HG03460 (cell line): ENCODE data around the gene LIMS1.
"Not testable (repeated sequence)": the region's sequence is repeated elsewhere in the genome, so short reads cannot be mapped to it uniquely, and the experiment has no call there.

Experiments
- ATAC-seq: cut with Tn5 transposase; IDR thresholded peaks from one replicate; pipeline ENCODE4 v1.9.1; 2021; ENCODE audit not compliant: unreplicated experiment

The LIMS1 gene

DNA sequence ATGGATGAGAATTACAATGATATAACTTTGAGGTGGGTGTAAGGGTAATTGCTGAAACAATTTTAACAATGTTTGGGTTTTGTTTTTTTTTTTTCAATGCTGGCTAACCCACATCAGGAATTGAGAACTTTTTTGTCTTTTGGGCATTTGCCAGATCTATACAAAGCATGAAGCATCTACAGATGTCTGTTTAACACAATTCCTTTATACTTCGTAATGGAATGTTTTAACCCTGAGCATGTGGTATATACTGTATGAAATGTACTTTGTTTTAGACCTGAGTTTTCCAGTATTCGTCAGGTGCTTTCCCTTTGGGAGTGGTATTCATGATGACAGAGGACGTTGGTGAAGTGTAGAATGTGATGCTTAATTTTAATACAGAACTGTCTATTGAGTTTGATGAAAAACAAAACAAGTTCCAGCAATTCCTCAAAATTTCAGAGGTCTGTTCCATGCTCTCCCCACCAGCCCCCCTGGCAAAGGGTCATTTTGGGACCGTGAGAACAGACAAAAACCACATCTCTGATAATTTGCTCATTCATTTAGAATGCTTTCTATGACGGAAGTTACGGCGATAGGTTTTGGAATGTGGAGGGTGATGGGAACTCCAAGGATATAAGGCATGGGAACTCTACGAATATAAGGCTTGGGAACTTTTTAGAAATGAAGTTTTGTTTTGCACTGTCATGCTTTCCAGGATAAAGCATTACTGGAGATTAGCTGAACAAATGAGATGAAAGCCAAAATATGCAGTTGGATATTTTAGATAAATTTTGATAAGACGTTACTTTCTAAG lies 14.1 kb downstream of the LIMS1 start:
- no peak for ATAC-seq

- ATAC-seq, result no peak
These were observed 18.3 kb downstream of the LIMS1 start for GRCh38 chr2:108552566-108552965.

GRCh38 chr2:108553209-108553919 lies 19.1 kb downstream of the LIMS1 start:
- ATAC-seq, result no peak

GRCh38 chr2:108554528-108554927 lies 20.3 kb downstream of the LIMS1 start:
- ATAC-seq, result no peak

- no peak for ATAC-seq
These were observed 21.3 kb downstream of the LIMS1 start for GRCh38 chr2:108555572-108555971.

GRCh38 chr2:108556581-108556980 lies 22.3 kb downstream of the LIMS1 start:
- ATAC-seq, result not testable (repeated sequence)

DNA sequence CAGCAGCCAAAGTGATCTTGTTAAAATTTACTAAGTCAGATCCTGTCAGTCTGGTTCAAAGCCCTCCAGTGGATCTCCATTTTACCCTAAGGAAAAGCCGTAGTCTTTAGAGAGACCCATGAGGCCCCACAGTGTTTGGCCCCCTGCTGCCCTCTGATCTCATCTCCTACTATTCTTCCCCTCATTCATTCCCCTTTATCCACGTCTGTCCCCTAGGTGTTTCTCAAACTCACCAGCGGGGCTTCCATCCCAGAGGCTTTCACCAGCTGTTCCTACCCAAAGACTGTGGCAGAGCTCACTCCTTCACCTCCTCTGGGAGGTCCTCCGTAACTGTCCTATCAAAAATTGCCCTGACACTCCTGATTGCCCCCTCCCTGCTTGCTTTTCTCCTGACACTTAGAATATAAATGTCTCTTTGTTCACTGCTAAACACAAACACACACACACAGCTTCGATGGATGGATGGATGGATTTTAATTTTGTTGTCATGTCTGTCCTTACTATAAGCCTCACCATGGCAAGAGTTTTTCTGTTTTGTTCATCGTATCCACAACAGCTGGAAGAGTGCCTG lies 26.1 kb downstream of the LIMS1 start:
- ATAC-seq, result no peak

DNA sequence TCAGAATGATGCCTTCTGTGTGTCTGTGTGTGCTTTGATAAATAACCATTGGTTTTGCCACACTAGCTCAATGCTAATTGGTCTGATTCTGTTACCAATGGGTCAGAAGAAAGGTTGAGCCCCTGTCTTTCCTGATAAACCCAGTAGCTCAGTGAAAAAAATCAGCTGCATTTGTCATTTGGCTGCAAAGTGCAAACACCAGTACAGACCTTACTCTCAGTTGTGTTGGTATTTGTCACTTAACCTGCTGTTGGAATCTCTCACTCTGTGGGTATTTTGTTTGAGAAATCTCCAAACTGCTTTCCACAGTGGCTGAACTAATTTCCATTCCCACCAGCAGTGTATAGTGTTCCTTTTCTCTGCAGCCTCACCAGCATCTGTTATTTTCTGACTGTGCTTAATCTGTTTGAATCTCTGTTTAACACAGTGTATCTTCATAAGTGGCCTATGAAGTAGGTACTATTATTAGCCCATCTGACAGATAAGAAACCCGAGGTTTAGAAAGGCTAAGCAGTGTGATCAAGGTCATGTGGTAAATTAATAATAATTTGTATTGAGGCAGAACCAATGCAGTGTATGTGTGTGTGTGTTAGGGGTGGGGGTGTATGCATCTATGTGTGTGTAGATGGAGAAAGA lies 26.7 kb downstream of the LIMS1 start:
- no peak for ATAC-seq

GRCh38 chr2:108562274-108562673 lies 28.0 kb downstream of the LIMS1 start:
- ATAC-seq, result no peak

DNA sequence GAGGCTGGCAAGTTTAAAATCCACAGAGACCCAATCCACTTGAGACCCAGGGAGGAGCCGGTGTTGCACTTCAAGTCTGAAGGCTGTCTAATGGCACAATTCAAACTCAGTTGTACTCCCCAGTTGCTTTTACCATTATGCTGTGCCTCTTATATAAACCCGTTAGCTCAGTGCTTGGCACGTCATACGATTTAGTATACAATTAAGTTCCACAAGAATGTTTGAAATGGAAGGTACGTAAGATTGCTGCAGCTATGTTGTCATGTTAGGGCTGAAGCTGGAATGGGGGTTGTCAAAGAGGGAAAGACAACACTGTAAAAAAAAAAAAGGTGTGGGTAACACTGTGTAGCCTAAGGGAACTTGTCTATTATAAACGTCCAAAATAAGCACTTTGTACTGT lies 30.2 kb downstream of the LIMS1 start:
- no peak for ATAC-seq

DNA sequence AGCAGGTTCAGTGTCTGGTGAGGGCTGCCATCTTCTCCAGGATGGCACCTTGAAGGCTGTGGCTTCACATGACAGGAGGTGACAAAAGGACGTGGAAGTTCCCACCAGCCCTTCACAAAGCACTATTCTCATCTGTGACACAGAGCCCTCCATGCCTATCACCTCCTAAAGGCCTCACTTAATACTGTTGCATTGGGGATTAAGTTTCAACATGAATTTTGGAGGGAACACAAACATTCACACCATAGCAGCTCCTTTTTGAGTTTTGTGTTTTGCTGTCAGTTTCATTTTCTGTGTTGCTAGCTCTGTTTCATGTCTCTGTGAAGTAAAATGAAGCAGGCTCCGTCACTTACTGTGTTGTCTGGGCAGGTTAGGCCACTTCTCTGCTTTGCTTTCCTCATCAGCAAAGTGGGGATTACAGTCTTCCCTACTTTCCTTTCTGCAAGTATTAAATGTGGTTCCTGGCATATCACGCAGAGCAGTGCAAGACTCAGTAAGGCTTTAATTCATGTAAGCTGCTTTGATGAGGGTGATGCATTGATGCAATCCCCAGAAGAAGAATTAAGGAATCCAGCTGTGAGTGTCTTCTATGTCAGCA lies 31.6 kb downstream of the LIMS1 start:
- peak; percentile 63 for ATAC-seq

- no peak for ATAC-seq
These were observed 36.1 kb downstream of the LIMS1 start for GRCh38 chr2:108570416-108570815.

DNA sequence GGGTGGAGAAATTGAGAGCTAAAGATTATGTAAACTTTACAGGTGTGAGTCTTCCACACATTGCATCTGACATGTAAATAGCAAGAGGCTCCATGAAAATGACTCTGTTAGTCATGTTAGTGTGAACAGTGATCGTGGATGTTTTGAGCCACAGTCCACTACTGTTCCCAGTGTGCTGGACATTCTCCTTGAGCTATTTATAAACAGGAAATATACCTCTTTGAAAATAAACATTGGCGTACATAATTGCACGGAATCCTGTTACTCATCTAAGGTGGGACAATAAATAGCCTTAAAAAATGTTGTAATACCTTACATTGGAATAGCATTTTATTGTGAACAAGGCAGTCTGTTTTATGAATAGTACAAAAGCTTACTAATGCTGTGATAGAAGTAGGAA lies 37.0 kb downstream of the LIMS1 start:
- ATAC-seq, result no peak

GRCh38 chr2:108573061-108573460 lies 38.8 kb downstream of the LIMS1 start:
- no peak for ATAC-seq

GRCh38 chr2:108574332-108574731 lies 40.1 kb downstream of the LIMS1 start:
- no peak for ATAC-seq

- ATAC-seq, result peak; percentile 96
These were observed 41.1 kb downstream of the LIMS1 start for GRCh38 chr2:108575132-108575966.

GRCh38 chr2:108577099-108577498 lies 42.8 kb downstream of the LIMS1 start:
- ATAC-seq, result no peak

GRCh38 chr2:108579623-108580022 lies 45.4 kb downstream of the LIMS1 start:
- ATAC-seq, result no peak

GRCh38 chr2:108580050-108580449 lies 45.8 kb downstream of the LIMS1 start:
- no peak for ATAC-seq

DNA sequence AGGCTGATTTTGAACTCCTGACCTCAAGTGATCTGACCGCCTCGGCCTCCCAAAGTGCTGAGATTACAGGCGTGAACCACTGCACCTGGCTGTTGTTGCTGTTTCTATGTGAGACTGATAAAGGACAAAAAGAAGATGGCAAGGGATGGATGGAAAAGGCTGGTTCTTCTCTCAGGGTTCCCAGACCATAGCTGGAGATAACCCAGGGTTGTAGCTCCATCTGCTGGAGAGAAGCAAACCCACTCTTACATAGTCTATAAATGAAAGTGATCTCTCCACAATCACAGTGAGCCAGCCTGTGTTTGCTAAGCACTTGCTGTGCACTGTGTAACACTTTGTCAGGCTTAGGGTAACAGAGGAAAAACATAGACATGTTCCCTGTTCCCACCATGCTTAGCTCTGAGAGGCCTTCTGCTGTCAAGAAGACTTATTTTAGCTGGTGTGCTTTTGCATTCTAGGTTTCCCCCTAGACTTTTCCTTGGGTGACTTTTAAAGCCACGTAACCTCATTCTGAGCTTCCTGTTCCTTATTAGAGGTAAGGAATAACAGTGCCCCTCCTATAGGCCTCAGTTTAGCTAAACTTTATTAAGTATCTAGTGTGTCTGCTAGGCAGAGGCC lies 49.7 kb downstream of the LIMS1 start:
- ATAC-seq, result peak; percentile 68
